Mammary epithelial cell (primary cell): ENCODE measurements around the gene CBX1.
A peak's percentile ranks its signal among the peaks of the same experiment; 100 is the strongest.

ENCODE experiments used
- CTCF ChIP-seq, 2 donors: IDR thresholded peaks in 1 of 2; conservative IDR thresholded peaks in 1 of 2; 2 replicates each; pipeline ENCODE4 v1.5.1; 2011 to 2012; ENCODE audit warnings: inconsistent platforms in 2 of 2, low read length in 2 of 2, mild to moderate bottlenecking in 2 of 2, control low read depth in 1 of 2, low read depth in 1 of 2; ENCODE audit not compliant: insufficient read depth in 1 of 2; ENCODE audit errors: extremely low read depth in 1 of 2
- EZH2 ChIP-seq: IDR thresholded peaks from 2 replicates; pipeline ENCODE4 v1.6.1; 2012; ENCODE audit warnings: low read length, inconsistent platforms, borderline replicate concordance

DNA sequence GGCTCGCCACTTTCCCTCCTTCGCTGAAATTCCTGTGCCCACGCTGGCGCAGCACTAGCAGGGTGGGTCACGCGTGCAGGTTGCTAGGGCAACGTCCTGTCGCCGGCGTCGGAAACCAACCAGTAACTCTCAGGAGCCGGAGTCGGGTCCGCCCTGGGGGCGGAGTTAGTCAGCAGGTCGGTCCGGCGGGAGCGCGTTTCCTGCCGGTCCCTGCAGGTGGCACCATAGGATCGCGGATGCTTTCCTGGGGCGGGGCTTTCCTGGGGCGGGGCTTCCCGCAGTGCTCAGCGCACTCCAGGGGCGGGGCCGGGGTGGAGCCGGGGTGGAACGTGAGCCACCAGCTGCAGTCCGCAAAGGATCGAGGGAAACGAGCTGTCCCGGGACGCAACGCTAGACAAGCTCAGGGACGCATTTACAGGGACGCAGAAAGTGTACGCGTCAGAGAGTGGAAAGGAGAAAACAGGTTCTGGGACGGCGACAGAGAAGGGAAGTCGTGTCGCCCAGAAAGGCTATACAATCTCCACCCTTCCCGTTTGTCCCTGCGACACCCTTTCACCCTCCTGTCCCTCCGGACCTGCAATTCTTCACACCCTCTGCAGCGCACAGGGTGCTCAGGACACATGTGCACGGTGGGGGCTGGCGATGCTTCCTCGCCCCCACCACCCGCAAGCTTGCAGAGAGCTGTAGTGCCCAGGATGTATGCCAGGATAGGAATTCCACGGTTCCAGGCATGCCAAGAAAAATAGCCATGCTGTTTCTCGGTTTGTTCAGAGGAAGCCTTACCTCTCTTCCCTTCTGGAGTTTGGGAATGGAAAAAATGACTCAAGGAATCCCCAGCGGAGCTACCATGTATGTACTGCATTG is 76.0 kb downstream of the CBX1 start:
- TF ChIP-seq CTCF (conservative IDR thresholded peaks at IDR 0.05 in 1 of 2, IDR thresholded peaks at IDR 0.05 in 1 of 2; ENCODE audit: extremely low read depth in 1 of 2, insufficient read depth in 1 of 2, low read depth in 1 of 2, low read length in 2 of 2) (peak; percentile 67 to 85), EZH2 (no peak)
